ENCODE measurements around the gene KCTD18. TPM values are rescaled to one million over a fixed set of nuclear protein-coding genes. Genes with fewer than 3 reads are reported as not detected.

Gene KCTD18
- total RNA-seq, 6 experiments from 2014 or later: 11.2 to 14.6 (median 13.3) TPM

DNA sequence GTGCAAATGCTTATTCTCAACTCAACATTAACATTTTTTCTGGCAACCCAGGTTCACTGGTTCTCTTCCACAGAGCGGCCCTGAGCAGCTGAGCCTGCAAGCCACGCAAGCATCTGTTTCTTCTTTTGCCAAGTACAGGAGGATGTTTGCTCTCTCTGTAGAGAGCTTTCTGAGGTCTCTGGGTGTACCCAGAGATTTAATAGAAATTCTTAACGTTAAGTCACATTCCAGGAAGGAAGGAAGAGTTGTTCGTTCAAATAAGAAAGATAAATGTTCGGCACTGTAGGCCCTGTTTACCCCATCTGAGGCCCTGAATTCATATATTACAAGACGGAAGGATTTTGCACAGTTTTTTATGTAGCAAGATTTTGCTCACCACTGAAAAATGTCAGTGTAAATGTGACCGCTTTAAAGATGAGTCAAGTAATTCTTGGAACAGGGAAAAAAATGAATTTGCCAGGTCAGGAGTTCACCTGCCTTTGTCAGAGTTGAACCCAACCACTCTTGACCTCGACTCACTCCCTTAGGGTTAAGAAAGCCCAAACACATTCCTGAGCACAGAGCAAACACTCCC, 30.1 kb downstream of the KCTD18 start:
- Mint-ChIP-seq H3K4me3 (peak overlapping the region; percentile 47), H3K4me1 (ENCODE audit: low read depth) (peaks cover 47% of the 10 kb centered on the region), H3K27ac (peak overlapping the region; percentile 87), H3K9me3 (no peaks in the 10 kb centered on the region), H3K36me3 (ENCODE audit: low read depth) (peaks cover 36% of the 10 kb centered on the region), H3K27me3 (ENCODE audit: insufficient read depth) (no peaks in the 10 kb centered on the region)
- TF ChIP-seq, protein P1, sequence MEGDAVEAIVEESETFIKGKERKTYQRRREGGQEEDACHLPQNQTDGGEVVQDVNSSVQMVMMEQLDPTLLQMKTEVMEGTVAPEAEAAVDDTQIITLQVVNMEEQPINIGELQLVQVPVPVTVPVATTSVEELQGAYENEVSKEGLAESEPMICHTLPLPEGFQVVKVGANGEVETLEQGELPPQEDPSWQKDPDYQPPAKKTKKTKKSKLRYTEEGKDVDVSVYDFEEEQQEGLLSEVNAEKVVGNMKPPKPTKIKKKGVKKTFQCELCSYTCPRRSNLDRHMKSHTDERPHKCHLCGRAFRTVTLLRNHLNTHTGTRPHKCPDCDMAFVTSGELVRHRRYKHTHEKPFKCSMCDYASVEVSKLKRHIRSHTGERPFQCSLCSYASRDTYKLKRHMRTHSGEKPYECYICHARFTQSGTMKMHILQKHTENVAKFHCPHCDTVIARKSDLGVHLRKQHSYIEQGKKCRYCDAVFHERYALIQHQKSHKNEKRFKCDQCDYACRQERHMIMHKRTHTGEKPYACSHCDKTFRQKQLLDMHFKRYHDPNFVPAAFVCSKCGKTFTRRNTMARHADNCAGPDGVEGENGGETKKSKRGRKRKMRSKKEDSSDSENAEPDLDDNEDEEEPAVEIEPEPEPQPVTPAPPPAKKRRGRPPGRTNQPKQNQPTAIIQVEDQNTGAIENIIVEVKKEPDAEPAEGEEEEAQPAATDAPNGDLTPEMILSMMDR (IDR thresholded peaks at IDR 0.05): no peak
- peak; percentile 77 for DNase-seq

DNA sequence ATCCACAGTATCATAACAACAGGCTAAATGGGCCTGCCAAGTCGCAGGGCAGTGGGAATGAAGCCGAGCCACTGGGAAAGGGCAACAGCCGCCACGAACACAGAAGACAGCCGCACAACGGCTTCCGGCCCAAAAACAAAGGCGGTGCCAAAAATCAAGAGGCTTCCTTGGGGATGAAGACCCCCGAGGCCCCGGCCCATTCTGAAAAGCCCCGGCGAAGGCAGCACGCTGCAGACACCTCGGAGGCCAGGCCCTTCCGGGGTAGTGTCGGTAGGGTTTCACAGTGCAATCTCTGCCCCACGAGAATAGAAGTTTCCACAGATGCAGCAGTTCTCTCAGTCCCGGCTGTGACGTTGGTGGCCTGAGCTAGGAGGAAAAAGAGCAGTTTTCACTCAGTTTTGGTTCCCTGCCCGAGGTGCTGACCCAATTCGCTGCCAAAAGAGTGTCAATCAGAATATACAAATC, 32.2 kb downstream of the KCTD18 start:
- TF ChIP-seq, protein P1 (IDR thresholded peaks at IDR 0.05): no peak
- no peak overlapping the region for H3K4me3 Mint-ChIP-seq
- H3K9me3 Mint-ChIP-seq: no peaks in the 10 kb centered on the region
- H3K27me3 Mint-ChIP-seq (ENCODE audit: insufficient read depth): no peaks in the 10 kb centered on the region
- no peak for DNase-seq
- H3K27ac Mint-ChIP-seq: no peak overlapping the region
- H3K36me3 Mint-ChIP-seq (ENCODE audit: low read depth): peaks cover 33% of the 10 kb centered on the region
- H3K4me1 Mint-ChIP-seq (ENCODE audit: low read depth): peaks cover 40% of the 10 kb centered on the region

DNA sequence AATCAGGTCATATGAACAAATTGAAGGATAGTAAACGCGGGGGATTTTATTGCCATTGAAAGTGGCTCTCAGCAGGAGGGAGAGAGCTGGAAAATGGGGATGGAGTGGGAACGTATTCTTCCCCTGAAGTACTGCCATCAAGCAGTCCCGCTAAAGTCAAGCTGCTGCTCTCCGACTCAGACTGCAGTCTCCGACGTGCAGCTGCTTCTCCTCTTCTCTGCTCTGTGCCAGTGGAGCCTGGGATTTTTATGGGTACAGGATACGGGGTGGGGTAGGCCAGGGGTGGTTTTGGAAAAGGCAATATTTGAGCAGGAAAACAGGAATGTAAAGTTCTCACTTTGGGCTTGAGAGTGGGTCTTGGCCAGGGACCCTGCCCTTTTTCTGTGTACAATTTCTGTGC, 33.0 kb downstream of the KCTD18 start:
- no peaks in the 10 kb centered on the region for H3K27me3 Mint-ChIP-seq (ENCODE audit: insufficient read depth)
- H3K27ac Mint-ChIP-seq: no peak overlapping the region; the same call in 1 of the 2 replicates
- TF ChIP-seq, protein P1 (IDR thresholded peaks at IDR 0.05): no peak
- H3K4me3 Mint-ChIP-seq: no peak overlapping the region
- H3K4me1 Mint-ChIP-seq (ENCODE audit: low read depth): peaks cover 40% of the 10 kb centered on the region
- no peaks in the 10 kb centered on the region for H3K9me3 Mint-ChIP-seq
- DNase-seq: no peak
- peaks cover 33% of the 10 kb centered on the region for H3K36me3 Mint-ChIP-seq (ENCODE audit: low read depth)

DNA sequence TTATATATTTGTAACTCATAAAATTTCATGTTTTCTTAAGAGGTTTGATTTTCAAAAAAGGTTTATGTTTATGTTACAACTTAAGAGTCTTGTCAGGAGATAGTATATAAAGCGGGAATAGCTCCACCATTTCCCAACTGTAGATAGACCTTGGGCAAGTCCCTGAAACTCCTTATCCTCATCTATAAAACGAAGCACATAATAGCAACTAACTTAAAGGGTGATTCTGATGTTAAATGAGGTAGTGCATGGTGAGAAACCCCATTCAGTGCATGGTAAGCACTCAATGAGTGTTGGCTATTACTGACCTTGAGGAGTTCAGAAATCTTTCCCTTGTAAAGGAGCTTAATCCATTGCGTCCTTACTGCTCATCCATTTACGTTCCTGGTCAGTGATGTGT, 34.1 kb downstream of the KCTD18 start:
- no peak overlapping the region for H3K27ac Mint-ChIP-seq
- H3K9me3 Mint-ChIP-seq: no peaks in the 10 kb centered on the region
- H3K4me3 Mint-ChIP-seq: no peak overlapping the region
- peaks cover 36% of the 10 kb centered on the region for H3K4me1 Mint-ChIP-seq (ENCODE audit: low read depth)
- DNase-seq: no peak
- no peaks in the 10 kb centered on the region; the same call in 1 of the 2 replicates for H3K27me3 Mint-ChIP-seq (ENCODE audit: insufficient read depth)
- peaks cover 40% of the 10 kb centered on the region for H3K36me3 Mint-ChIP-seq (ENCODE audit: low read depth)
- TF ChIP-seq, protein P1 (IDR thresholded peaks at IDR 0.05): no peak

DNA sequence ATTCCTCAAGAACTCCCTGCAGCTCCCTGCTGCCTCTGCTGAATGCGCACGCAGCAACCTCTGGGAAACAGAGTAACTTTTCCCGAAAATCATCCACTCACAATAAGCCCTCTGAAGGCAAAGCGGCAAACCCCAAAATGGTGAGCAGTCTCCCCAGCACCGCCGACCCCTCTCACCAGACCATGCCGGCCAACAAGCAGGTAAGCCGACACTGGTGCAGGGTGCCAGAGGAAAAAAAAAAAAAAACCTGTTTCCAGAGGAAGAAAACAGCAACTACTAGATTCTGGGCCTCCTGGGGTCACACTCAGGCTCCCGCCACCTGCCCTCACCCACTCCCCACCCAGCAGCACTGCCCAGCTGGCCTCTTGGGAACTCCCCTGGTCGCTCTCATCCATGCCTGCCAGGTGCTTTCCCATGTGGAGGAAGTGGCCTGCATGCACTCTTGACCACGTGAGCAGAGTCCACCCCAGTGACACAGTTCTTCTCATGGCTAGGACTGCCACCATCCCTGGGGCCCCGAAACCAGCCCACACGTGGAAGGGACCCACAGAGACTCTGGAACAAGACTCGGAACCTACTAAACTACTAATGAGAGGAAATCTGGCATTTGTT, 36.9 kb downstream of the KCTD18 start:
- peaks cover 54% of the 10 kb centered on the region for H3K36me3 Mint-ChIP-seq (ENCODE audit: low read depth)
- no peak overlapping the region for H3K4me3 Mint-ChIP-seq
- no peaks in the 10 kb centered on the region for H3K9me3 Mint-ChIP-seq
- TF ChIP-seq, protein P1 (IDR thresholded peaks at IDR 0.05): no peak
- no peak overlapping the region for H3K27ac Mint-ChIP-seq
- H3K4me1 Mint-ChIP-seq (ENCODE audit: low read depth): peaks cover 27% of the 10 kb centered on the region
- H3K27me3 Mint-ChIP-seq (ENCODE audit: insufficient read depth): peaks cover under 1% of the 10 kb centered on the region; the same call in 1 of the 2 replicates
- DNase-seq: no peak

Data from HFFc6 (cell line).